GM12892 (cell line): ENCODE results near the gene ABCB9.

Source experiments
- POLR2AphosphoS5 ChIP-seq: IDR thresholded peaks from 2 replicates; pipeline ENCODE4 v1.6.1; 2011; ENCODE audit warnings: low read depth, low read length, control low read depth
- TAF1 ChIP-seq: IDR thresholded peaks from 2 replicates; pipeline ENCODE4 v1.6.1; 2011; ENCODE audit warnings: low read depth, mild to moderate bottlenecking, control low read depth, low read length, borderline replicate concordance

DNA sequence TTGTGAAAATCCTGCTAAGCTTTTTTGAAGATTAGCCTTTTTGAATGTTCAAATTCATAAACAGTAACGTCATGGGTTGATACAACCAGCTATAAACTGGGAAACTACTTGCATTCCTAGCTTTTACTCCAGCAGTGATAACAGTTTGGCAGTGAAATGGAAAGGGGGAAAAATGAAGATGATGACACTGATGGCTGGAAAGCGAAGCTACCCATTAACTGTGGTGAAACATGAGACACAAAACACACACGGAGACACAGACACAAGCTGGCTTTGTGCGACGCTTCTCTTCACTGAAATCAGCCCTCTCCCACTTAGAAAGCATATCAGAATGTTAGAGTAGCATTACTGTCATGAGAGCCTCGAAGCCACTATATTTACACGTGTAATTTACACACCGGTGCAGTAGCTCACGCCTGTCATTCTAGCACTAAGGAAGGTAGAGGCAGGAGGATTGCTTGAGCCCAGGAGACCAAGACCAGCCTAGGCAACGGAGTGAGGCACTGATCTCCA lies 86.1 kb downstream of the ABCB9 start:
- no peak for TF ChIP-seq POLR2AphosphoS5
- TF ChIP-seq TAF1, result no peak
